Loucy (cell line): ENCODE data around the gene ZNF644.

Experiments used
- EZH2phosphoT487 ChIP-seq: fragments of 200-600 bp; IDR thresholded peaks from 2 replicates; pipeline ENCODE4 v1.6.1; 2018; ENCODE audit warnings: antibody characterized with exemption, mild to moderate bottlenecking, moderate library complexity, borderline replicate concordance
- TF ChIP-seq, protein P1 (sequence below): fragments of 200-600 bp; sonication (generic); conservative IDR thresholded peaks from 2 replicates; pipeline ENCODE4 v1.5.1; 2014; ENCODE audit warnings: mild to moderate bottlenecking, antibody characterized with exemption, low read length

DNA sequence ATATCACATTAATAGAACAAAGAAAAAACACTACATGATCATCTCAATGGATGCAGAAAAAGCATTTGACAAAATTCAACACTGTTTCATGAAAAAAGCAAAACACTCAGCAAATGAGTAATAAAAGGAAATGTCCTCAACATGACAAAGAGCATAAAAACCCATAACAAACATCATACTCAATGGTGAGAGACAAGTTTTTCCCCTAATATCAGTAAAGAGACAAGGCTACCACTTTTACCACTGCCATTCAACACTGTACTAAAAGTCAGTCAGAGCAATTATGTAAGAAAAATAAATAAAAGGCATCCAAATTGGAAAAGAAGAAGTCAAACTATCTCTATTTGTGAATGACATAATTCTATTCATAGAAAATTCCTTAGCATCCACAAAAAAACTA, 64.3 kb downstream of the ZNF644 start:
- TF ChIP-seq, protein P1, sequence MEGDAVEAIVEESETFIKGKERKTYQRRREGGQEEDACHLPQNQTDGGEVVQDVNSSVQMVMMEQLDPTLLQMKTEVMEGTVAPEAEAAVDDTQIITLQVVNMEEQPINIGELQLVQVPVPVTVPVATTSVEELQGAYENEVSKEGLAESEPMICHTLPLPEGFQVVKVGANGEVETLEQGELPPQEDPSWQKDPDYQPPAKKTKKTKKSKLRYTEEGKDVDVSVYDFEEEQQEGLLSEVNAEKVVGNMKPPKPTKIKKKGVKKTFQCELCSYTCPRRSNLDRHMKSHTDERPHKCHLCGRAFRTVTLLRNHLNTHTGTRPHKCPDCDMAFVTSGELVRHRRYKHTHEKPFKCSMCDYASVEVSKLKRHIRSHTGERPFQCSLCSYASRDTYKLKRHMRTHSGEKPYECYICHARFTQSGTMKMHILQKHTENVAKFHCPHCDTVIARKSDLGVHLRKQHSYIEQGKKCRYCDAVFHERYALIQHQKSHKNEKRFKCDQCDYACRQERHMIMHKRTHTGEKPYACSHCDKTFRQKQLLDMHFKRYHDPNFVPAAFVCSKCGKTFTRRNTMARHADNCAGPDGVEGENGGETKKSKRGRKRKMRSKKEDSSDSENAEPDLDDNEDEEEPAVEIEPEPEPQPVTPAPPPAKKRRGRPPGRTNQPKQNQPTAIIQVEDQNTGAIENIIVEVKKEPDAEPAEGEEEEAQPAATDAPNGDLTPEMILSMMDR = no peak
- no peak for TF ChIP-seq EZH2phosphoT487
